T-helper 2 cell treated with Interferon-gamma antibody and Interleukin-4, amounts not matched to agents 5 μg/mL and 100 μg/mL, for 36 hours (primary cell): ENCODE data around the gene ABCG1.

Experiments used
- DNase-seq: peaks from one replicate; pipeline ENCODE4 v3.0.0; 2021; ENCODE audit warnings: low spot score
- H3K27ac Mint-ChIP-seq: one replicate; pipeline ENCODE4 v1.8.0; 2021; ENCODE audit warnings: mild to moderate bottlenecking, mixed read lengths
- H3K27me3 Mint-ChIP-seq: one replicate; pipeline ENCODE4 v1.8.0; 2021; ENCODE audit warnings: low read depth, mixed read lengths
- H3K36me3 Mint-ChIP-seq: one replicate; pipeline ENCODE4 v1.8.0; 2021; ENCODE audit warnings: low read depth, mixed read lengths
- H3K4me1 Mint-ChIP-seq: one replicate; pipeline ENCODE4 v1.8.0; 2021; ENCODE audit warnings: low read depth, mixed read lengths
- H3K4me3 Mint-ChIP-seq: one replicate; pipeline ENCODE4 v1.8.0; 2022; ENCODE audit warnings: mild to moderate bottlenecking, moderate library complexity, mixed read lengths
- H3K9me3 Mint-ChIP-seq: one replicate; pipeline ENCODE4 v1.8.0; 2021; ENCODE audit warnings: mixed read lengths

The ABCG1 gene

DNA sequence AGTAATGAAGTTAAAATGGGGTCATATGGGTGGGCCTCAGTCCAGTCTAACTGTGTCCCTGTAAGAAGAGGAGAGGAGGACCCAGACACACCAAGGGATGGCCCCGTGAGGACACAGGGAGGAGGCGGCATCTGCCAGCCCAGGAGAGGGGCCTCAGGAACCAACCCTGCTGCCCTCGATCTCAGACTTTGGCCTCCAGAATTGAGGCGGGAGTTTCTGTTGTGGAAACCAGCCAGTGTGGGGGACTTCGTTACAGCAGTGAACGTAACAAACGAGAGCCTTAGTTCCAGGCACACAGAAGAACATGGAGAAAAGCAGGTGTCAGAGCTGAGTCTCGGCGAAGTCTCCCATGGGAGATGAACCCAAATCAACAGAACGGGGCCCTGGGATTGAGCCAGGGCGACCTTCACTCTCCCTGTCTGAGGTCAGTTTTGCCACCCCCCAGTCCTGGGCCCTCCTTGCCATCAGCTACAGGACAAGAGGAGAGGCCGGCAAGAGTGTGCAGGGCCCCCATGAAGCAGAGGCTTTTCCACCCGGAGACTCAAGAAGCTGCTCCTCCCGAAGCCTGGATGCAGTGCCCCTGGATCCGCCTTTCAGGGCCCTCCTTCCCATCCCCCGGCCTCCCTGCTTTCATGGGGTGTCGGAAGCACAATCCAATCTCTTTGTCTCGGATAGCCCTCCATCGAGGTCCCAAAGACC is 59.7 kb downstream of the ABCG1 start:
- no peaks in the 10 kb centered on the region for H3K27me3 Mint-ChIP-seq
- no peak overlapping the region for H3K4me3 Mint-ChIP-seq
- H3K36me3 Mint-ChIP-seq, result no peaks in the 10 kb centered on the region
- DNase-seq, result no peak
- no peaks in the 10 kb centered on the region for H3K9me3 Mint-ChIP-seq
- no peaks in the 10 kb centered on the region for H3K4me1 Mint-ChIP-seq
- no peak overlapping the region for H3K27ac Mint-ChIP-seq

- Mint-ChIP-seq H3K4me3 (no peak overlapping the region), H3K4me1 (no peaks in the 10 kb centered on the region), H3K36me3 (no peaks in the 10 kb centered on the region), H3K27me3 (no peaks in the 10 kb centered on the region), H3K9me3 (no peaks in the 10 kb centered on the region), H3K27ac (no peak overlapping the region)
- no peak for DNase-seq
Measured at GRCh38 chr21:42279341-42279871, 60.5 kb downstream of the ABCG1 start.

DNA sequence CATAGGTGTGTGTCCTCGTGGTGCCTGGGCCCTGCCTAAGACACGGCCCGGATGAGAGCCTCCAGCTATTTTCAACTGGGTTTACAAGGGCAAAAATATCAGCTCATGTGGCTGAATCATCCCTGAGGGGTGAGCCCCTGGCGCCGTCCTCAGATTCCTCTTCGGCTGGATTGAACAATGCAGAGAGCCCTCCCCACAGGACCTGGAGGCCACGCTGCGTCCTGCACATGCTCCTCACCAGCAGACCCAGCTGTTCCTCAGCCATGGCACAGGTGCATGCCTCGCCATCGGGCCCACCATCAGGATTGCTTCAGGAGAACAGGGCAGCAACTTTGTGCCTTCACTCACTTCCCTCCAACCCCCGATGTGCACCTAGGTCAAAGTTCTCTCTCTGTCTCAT is 60.9 kb downstream of the ABCG1 start:
- H3K4me1 Mint-ChIP-seq, result no peaks in the 10 kb centered on the region
- H3K27me3 Mint-ChIP-seq, result no peaks in the 10 kb centered on the region
- no peak overlapping the region for H3K4me3 Mint-ChIP-seq
- no peaks in the 10 kb centered on the region for H3K36me3 Mint-ChIP-seq
- no peak overlapping the region for H3K27ac Mint-ChIP-seq
- no peak for DNase-seq
- no peaks in the 10 kb centered on the region for H3K9me3 Mint-ChIP-seq

GRCh38 chr21:42280356-42281180 is 61.6 kb downstream of the ABCG1 start:
- no peaks in the 10 kb centered on the region for H3K9me3 Mint-ChIP-seq
- H3K27ac Mint-ChIP-seq, result no peak overlapping the region
- no peaks in the 10 kb centered on the region for H3K36me3 Mint-ChIP-seq
- no peaks in the 10 kb centered on the region for H3K4me1 Mint-ChIP-seq
- H3K27me3 Mint-ChIP-seq, result no peaks in the 10 kb centered on the region
- no peak overlapping the region for H3K4me3 Mint-ChIP-seq
- no peak for DNase-seq

DNA sequence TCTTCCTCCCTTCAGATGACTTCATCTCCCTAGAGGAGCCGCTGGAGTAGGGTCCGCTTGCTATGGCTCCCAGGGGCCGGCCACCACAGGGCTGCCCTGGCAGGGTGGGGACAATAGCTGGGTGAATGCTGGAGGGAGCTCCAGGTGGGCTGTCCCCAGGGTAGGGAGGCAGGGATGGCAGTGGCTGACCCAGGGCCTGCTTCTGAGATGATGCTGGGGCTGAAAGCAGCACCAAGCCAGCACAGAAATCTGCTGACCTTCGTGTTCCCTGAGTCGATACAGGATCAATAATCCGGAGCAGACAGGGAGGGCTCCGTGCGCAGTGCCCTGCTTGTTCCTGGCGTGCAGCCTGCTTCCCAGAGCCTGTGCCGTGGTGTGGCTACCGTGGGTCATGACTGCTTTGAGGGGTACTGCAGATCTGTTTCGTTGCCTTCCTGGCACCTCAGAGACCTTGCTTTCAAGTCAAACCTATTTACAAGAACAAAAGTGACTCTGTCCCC is 62.3 kb downstream of the ABCG1 start:
- Mint-ChIP-seq H3K9me3 (no peaks in the 10 kb centered on the region), H3K27ac (no peak overlapping the region), H3K36me3 (no peaks in the 10 kb centered on the region), H3K4me3 (no peak overlapping the region), H3K4me1 (no peaks in the 10 kb centered on the region), H3K27me3 (no peaks in the 10 kb centered on the region)
- DNase-seq, result no peak

DNA sequence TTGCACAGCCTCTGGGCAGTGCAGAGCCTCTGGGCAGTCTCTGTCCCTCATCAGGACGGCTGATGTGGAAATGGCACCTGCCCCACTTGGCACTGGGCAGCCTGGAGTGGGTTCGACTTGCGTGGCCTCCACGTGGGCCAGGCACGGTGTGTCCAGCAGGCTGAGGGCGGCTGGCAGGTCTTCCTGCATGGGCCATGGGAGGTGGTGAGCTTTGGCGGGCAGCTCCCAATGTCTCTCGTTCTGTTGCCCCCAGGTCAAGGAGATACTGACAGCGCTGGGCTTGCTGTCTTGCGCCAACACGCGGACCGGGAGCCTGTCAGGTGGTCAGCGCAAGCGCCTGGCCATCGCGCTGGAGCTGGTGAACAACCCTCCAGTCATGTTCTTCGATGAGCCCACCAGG is 63.1 kb downstream of the ABCG1 start:
- no peaks in the 10 kb centered on the region for H3K27me3 Mint-ChIP-seq
- H3K27ac Mint-ChIP-seq, result no peak overlapping the region
- H3K36me3 Mint-ChIP-seq, result no peaks in the 10 kb centered on the region
- no peaks in the 10 kb centered on the region for H3K4me1 Mint-ChIP-seq
- H3K4me3 Mint-ChIP-seq, result no peak overlapping the region
- H3K9me3 Mint-ChIP-seq, result no peaks in the 10 kb centered on the region
- DNase-seq, result no peak

- no peak overlapping the region for H3K4me3 Mint-ChIP-seq
- H3K4me1 Mint-ChIP-seq, result no peaks in the 10 kb centered on the region
- no peak overlapping the region for H3K27ac Mint-ChIP-seq
- H3K27me3 Mint-ChIP-seq, result no peaks in the 10 kb centered on the region
- peaks cover under 1% of the 10 kb centered on the region for H3K36me3 Mint-ChIP-seq
- DNase-seq, result no peak
- H3K9me3 Mint-ChIP-seq, result no peaks in the 10 kb centered on the region
Measured at GRCh38 chr21:42282715-42283114, 63.8 kb downstream of the ABCG1 start.

DNA sequence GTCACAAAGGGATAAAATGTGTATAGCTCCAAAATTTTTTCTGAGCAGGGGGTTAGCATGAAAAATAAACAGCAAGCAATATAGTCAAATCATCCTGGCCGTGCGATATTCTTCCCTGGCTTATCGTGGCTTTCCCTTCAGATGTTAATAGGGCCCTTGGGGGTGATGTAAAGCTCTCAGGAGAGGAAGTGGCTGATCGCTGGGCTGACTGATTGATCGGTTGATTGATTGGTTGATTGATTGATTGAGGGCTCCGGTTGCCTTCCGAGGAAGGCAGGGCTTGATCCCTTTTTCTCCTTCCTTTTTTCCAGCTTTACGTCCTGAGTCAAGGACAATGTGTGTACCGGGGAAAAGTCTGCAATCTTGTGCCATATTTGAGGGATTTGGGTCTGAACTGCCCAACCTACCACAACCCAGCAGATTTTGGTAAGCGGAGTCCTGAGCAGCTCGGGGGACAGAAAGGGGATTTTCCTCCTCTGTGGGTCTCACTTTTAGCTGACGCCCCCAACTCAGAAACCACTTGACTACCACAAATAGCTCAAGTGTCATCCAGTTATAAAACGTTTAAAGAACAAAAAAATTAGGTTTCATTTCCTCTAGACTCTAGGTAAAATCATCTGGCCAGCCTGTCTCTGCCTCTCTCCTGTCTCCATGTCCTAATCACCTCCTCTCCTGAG is 66.8 kb downstream of the ABCG1 start:
- Mint-ChIP-seq H3K4me3 (no peak overlapping the region), H3K9me3 (peaks cover 9% of the 10 kb centered on the region), H3K36me3 (peaks cover 15% of the 10 kb centered on the region), H3K27me3 (no peaks in the 10 kb centered on the region), H3K4me1 (no peaks in the 10 kb centered on the region), H3K27ac (no peak overlapping the region)
- DNase-seq, result no peak

DNA sequence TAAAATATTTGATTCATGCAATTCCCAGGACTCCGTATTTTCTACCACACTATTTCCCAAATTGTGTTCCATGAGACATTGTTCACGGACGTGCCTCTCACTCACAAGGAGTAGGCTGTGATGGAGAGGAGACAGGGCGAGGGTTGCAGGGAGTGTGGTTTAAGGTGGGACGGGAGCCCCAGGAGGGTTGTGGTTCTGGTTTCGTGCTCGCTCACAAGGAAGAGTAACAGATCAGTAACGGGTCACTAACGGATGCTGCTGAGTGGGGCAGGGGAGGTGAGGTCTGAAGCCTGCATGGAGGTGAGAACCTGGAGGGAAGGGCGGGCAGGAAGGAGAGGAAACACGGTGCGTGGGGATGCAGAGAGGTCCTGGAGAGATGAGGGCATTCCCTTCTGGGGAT is 67.5 kb downstream of the ABCG1 start:
- H3K4me3 Mint-ChIP-seq, result no peak overlapping the region
- peaks cover 9% of the 10 kb centered on the region for H3K9me3 Mint-ChIP-seq
- no peak overlapping the region for H3K27ac Mint-ChIP-seq
- H3K27me3 Mint-ChIP-seq, result no peaks in the 10 kb centered on the region
- no peaks in the 10 kb centered on the region for H3K4me1 Mint-ChIP-seq
- peaks cover 15% of the 10 kb centered on the region for H3K36me3 Mint-ChIP-seq
- no peak for DNase-seq

DNA sequence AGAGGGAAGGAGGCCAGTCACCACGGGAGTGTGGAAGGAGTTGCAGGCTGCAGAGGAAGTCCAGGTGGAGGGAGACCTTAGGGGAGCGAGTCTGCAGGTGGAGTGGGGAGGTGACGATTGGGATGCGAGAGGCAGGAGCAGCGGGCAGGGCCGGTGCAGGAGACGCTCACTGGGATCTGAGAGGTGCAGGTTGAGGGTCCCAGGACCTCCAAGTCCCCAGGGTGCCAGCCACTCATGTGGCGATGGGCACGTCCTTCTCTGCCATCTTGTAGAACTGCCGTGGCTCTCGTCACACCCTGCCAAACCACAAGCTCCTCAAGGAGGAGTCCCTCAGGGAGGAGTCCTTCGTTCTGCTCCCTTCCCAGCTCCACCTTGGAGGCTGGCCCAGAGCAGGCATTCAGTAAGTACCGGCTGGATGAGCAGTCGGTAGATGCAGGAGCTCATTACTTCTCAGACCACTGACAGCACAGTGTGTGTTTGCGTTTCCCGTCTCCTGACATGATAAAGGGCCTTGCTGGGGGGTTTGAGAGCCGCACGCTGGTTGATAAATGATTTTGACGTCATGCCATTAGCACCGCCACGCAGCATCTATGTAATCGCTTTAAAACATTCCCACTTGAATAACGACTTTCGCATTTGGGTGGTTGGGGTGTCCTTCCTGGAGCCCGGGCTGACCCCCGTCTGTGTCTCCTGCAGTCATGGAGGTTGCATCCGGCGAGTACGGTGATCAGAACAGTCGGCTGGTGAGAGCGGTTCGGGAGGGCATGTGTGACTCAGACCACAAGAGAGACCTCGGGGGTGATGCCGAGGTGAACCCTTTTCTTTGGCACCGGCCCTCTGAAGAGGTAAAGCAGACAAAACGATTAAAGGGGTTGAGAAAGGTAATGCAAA is 68.5 kb downstream of the ABCG1 start:
- Mint-ChIP-seq H3K27me3 (no peaks in the 10 kb centered on the region), H3K4me1 (no peaks in the 10 kb centered on the region), H3K36me3 (peaks cover 15% of the 10 kb centered on the region), H3K27ac (no peak overlapping the region), H3K9me3 (peaks cover 9% of the 10 kb centered on the region), H3K4me3 (no peak overlapping the region)
- DNase-seq, result no peak

DNA sequence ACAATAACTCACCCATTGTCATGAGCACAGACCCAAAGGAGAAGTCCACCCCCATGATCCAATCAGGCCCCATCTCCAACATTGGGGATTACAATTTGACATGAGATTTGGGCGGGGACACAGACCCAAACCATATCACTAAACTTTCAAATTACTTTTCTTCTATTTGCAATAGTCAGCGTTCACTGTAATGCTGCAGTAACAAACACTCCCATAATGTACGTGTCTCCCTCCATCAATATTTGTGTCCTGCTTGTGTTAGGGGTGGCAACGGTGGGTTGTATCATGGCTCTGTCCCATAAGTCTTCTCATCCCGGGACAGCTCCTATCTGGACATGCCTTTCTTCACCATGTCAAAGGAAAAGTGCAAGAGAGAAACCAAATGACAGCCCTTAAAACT is 70.0 kb downstream of the ABCG1 start:
- Mint-ChIP-seq H3K27me3 (no peaks in the 10 kb centered on the region), H3K4me3 (no peak overlapping the region), H3K9me3 (peaks cover 9% of the 10 kb centered on the region), H3K4me1 (no peaks in the 10 kb centered on the region), H3K36me3 (peaks cover 15% of the 10 kb centered on the region), H3K27ac (no peak overlapping the region)
- DNase-seq, result no peak

DNA sequence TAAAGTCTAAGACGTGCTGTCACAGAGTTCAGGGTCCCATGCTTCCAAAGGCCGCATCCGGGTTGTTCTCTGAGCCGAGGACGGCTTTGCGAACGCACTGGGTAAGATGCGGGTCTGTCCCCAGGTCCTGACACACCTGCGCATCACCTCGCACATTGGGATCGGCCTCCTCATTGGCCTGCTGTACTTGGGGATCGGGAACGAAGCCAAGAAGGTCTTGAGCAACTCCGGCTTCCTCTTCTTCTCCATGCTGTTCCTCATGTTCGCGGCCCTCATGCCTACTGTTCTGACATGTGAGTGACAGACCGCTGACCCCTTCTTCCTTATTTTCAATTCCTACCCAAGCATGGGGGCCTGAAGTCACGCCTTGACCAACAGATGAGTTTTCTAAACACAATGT is 71.0 kb downstream of the ABCG1 start:
- Mint-ChIP-seq H3K36me3 (peaks cover 17% of the 10 kb centered on the region), H3K27ac (no peak overlapping the region), H3K4me3 (no peak overlapping the region), H3K27me3 (no peaks in the 10 kb centered on the region), H3K9me3 (peaks cover 9% of the 10 kb centered on the region), H3K4me1 (no peaks in the 10 kb centered on the region)
- DNase-seq, result no peak

DNA sequence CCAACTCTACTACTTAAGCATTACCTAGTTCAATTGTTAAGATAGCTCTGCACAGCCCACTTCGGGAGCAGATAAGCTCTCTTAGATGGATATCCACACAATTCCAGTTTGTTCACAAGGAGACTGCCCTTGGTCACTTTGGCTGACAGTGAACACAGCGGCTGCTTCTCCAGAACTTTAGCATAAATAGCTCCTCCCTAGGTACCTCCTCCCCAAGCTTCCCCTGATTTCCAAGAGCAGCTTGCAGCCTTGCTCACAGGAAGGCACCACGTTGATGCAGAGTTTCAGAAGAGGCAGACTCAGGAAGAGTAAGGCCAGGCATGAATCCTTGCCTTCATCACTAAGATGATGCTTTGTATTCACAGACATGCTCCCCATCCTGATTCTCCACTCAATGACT is 71.6 kb downstream of the ABCG1 start:
- DNase-seq, result no peak
- no peak overlapping the region for H3K27ac Mint-ChIP-seq
- H3K27me3 Mint-ChIP-seq, result no peaks in the 10 kb centered on the region
- H3K9me3 Mint-ChIP-seq, result peaks cover 9% of the 10 kb centered on the region
- H3K4me1 Mint-ChIP-seq, result no peaks in the 10 kb centered on the region
- no peak overlapping the region for H3K4me3 Mint-ChIP-seq
- peaks cover 20% of the 10 kb centered on the region for H3K36me3 Mint-ChIP-seq
